ENCODE results near the gene STK17A. TPM values are rescaled to one million over a fixed set of nuclear protein-coding genes. Genes with fewer than 3 reads are reported as not detected.
"Not testable (repeated sequence)": the region's sequence is repeated elsewhere in the genome, so short reads cannot be mapped to it uniquely, and the experiment has no call there.

The STK17A gene
- polyA plus RNA-seq, 5 donors, result 21.7 to 32.9 (median 31.4) TPM

DNA sequence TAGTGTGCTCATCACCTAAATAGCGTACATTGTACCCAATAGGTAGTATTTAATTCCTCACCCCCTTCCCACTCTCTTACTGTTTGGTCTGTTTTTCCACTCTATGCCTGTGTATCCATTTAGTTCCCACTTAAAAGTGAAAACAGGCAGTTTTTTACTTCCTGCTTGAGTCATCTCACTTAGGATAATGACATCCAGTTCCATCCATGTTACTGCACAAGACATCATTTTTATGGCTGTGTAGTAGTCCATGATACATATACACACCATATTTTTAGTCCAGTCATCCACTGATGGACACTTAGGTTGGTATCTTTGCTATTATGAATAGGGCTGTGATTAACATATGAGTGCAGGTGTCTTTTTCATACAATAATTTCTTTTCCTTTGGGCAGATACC, 10.1 kb downstream of the STK17A start:
- no peak for DNase-seq

DNA sequence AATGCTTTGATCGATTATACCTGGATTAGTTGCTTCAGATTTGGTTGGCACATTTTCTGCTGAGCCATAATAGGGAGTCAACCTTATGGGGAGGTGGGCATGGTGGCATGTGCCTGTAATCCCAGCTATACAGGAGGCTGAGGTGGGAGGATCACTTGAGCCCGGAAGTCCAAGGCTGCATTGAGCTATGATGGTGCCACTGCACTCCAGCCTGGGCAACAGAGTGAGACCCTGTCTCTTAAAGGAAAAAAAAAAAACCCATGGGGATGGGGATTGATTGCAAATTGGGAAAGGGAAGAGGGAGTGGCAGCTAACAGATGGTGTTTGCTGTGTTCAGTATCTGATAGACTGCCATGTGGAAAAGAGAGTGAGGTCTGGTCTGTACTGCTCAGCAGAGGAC, 11.1 kb downstream of the STK17A start:
- DNase-seq, result no peak

DNA sequence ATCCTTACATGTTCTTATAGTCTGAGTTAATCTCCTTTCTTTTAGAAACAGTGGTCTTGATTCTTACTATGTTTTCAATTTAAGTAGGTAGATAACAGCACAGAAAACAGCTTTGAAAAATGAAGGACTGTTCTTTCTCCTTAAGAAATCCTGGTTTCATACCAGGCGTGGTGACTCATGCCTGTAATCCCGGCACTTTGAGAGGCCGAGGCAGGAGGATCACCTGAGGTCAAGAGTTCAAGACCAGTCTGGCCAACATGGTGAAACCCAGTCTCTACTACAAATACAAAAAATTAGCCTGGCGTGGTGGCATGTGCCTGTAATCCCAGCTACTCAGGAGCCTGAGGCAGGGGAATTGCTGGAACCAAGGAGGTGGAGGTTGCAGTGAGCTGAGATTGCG, 13.5 kb downstream of the STK17A start:
- not testable (repeated sequence) for DNase-seq

DNA sequence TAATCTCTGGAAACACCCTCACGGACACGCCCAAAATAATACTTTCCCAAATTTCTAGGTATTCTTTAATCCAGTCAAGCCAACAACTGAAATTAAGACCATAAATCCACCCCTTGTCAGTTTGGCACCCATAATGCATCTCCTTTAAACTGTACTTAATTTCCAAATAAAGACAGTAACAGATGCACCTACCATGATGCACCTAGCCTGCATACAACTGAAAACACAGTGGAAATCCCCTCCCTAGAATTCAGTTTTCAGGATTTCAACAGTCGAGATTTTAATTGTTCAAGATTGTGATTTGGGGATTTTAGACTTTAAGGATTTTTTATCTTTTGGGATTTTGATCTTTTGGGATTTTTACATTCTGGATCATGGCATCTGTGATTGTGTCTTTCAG, 17.1 kb downstream of the STK17A start:
- no peak for DNase-seq

DNA sequence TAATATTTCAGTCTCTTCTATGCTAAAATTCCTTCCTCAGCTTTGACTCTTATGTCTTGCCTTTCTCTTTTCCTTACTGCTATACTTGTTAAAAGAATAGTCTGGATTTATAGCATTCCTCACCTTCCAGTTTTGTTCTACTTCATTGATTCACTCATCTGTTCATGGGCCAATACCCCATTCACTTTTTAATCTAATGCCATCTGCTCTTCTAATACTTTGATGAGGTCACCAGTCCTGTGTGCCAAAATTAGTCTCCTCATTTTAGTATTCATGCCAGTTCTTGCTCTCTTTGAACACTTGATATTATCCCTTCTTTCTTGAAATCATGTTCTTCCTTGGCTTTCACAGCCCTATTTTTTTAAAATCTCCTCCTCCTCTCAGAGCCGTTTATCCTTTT, 19.3 kb downstream of the STK17A start:
- no peak for DNase-seq

DNA sequence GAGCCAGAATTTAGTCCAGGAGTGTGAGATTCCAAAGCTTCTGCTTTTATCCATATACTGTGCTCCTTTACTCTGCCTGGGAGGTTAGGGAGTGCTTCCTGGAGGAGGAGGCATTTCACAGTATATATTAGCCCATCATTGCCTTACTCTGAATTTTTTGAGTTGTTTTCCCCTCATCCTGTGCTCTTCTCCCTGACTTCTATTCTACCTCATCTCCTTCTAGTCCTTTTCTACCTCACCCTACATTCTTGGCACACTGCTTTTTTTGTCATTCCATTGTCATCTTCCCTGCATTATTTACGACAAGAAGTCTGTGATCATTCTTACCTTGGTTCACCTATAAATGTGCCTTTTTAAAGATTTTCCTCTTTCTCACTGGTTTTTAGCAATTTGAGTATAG, 21.3 kb downstream of the STK17A start:
- DNase-seq, result no peak

DNA sequence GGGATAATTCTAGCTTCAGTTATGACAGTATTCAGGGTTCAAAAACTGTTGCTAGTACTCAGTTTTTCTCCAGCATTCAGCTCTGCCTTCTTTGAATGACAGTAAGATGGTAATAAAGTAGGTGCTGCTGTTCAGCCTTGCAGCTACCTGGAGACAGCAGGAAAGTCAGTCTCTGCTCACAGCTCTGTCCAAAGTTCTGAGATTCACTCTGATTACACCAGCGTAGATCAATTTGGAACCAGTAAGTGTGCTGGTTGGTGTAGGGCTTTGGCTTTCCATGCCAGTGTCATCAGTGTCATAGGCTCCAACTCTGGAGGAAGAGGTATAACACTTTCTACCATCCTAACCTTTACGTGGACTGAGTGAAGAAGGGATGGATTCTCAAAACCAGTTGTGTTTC, 26.2 kb downstream of the STK17A start:
- no peak for DNase-seq

DNA sequence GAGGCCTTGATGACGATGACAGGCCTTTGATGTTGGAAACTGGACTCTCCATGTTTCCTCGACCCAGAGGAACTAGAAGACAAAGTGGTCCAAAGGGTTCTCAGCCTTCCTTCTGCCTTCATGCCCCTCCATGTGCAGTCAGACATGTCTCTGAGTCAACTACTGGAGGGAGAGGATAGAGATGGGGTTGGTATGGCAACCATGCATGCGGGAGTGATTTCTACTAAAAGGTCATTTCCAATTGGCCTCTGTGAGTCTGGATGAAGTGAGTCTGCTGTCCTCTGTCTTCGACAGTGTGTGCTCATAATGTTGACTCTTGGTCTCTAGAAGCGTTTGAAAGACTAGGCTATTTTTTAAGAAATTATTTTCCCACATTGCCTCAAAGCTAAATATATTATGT, 29.2 kb downstream of the STK17A start:
- DNase-seq, result no peak

DNA sequence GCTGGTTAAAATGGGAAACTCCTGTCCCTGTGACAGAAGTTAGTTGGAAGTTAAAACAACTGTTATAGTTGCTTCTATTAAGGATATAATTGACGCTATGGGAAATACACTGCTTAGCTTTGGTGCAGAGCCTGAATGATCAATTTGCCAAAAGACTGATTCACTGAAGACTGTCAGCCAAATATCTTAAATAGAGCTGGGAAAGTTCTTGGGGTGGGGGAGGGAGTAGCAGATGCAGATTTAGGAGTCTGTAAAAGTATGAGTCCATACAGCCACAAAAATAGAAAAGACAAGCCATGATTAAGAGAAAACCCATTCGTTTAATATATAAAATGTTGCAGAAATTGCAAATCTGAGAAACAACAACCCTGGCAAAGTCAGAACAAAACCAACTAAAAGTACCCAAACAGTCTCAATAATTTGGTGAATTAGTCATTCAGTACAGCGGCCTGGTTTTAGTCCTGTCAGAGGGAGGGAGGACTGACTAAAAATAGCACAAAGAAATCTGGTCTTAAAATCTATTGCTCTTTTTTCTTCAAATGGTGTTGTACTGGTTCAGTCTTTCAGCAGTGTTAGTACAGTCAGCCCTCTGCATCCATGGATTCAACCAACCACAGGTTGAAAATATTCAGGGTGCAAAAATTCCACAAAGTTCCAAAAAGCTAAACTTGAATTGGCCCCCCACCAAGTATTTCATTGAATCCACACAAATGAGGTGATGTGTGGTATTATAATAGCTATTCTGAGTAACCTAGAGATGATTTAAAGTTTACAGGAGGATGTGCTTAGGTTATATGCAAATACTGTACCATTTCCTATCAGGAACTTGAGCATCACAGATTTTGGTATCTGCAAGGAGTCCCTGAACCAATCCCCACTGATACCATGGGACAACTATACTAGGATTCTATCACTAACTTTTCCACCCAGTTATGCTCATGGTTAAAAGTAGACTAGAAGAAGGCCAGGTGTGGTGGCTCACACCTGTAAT, 30.0 kb downstream of the STK17A start:
- DNase-seq, result no peak

DNA sequence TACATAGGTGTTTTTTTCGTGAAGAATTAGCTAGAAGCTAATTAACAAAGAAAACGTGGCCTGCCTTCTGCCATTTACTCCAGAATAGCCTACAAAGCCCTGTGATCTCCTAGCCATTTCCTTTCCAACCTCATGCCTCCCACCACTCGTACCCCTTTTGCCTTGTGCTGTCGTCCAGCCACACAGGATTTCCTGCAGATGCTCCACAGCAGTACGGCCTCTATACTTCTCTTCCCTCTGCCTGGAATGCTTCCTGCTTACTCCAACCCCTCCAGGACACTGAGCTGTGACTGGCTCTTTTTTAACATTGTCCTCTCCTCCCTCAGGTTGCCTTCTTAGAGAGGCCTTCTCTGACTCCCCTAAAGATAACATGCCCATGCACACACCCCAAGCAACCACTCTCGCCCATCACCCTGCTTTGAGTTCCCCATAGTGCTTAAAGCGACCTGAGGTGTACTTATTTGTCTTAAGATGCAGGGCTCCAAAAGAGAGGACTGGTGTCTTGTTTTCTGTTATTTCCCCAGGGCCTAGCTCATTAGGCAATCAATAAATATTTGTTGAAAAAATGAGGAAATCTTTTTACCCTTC, 32.7 kb downstream of the STK17A start:
- DNase-seq, result no peak

DNA sequence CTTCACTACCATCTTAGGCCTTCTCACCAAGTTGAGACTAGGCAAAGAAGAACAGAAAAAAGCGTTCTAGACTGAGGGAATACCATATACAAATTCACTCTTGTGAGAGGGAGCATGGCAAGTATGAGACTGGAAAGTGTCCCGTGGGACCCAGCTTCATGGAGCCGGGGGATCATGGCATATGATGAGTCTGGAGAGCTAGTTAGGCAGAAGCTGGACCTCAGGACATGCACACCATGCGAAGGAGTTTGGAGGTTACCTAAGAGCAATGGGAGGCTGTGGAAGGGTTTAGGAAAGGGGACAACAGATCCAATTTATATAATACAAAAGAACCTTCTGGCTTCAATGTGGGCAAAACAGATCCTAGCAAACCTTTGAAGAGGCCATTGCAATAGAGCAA, 34.1 kb downstream of the STK17A start:
- DNase-seq, result no peak

DNA sequence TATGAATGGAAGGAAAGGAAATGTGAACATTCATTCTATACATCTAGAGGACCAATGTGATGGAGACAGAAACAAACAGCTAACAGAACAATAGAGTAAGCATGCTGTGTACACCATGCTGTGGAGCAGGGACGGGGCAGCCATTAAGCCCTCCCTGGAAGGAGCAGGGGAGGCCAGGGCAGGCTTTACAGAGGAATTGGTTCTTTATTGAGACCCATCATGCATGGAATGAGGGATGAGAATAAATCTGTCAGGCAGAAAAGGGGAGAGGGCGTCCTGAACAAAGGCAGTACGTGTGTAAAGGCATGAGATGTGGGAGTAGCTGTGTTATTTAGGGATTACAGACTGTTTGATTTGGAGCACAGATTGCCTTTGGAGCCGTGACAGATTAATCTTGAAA, 35.2 kb downstream of the STK17A start:
- DNase-seq, result no peak

DNA sequence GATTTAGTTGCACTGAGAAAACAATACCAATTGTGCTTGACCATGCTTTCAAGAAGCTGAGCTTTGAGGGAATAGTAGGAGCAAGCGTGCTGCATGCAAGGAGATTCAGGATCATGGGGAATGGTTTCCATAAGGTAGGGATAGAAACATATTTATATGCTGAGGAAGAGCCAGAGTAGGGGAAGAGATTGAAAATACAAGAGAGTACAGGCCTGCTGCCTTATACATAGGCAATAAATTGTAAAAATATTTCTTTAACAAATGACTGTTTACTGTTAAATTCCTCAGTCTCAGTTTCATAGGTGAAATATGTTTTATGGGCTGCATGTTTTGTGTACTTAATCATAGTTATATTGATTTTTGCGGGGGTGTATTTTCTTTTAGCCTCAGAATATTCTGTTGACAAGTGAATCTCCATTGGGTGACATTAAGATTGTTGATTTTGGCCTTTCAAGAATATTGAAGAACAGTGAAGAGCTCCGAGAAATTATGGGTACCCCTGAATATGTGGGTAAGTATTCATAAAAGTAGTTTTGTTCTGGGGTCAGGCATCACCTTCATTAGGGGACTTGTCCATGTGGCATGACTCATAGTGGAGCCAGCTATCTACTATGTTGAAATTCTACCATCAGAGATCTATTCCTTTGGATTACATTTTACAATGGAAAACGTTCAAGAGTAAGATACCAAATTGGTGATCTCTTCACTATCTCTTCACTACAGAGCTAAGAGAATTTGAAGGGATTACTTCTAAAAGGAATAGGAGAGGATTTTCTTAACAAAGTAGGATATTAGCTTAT, 36.5 kb downstream of the STK17A start:
- no peak for DNase-seq

DNA sequence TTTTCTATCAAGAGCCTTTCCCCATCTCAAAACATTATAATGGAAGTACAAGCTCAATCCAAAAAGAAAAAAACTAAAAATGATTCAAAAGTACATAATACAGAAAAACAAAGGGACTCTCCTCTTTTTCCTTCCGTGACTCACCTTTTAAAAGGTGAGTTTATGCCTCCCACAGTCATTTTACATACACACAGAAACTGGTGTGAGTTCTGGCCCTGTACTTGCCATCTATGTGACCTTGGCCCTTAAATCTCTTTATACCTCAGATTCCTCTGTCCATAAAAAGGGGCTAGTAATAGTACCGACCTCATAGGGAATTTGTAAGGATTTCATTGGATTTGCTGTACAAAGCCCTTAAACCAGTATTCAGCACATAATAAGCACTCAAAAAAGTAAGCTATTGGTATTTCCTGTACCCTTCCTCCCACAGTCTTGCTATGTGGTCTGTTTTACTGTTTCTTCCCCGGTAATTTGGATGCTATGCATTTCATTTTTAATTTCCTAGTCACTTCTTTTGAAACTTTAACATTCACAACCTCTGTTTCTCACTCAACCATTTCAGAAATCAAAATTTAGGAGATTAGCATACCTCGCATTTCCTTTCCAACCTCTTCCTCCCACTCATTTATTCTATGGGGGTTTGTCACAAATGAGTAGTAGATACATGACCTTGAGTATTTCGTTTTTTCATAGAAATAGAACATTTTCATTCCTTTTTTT, 39.0 kb downstream of the STK17A start:
- no peak for DNase-seq

DNA sequence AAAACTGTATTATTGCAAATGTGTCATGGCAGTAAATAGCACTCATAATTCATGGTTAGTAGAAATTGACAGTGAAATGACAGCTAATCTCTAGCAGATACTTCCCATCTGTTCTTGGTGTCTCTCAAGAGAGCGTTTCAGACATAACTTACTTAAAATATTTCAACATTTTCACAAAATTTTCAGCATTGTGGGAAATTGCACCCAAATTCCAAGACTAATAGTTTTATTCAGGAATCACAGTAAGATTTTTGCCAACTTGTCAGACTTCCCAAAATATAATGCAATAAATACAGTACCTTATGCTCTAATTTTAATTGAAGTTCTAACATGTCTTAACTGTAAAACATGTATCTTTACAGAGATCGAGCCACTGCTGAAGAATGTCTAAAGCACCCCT, 41.2 kb downstream of the STK17A start:
- no peak for DNase-seq

DNA sequence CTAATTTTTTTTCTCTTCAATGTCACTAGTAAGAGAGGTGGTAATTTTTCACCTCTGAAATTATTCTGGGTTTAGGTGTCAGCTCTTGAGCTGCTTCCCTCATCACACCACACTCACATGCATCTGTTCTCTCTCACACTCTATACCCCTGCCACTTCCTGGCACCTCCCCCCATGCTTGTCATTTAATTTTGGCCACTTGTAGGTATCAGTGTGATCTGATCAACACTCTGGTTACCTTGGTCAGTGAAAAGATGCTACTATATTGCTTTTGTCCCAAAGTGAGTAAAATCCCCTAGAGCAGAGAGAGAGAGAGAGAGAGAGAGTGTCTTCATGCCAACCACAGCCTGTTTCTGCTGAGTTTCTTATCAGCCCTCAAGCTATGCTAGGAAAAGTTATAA, 42.5 kb downstream of the STK17A start:
- DNase-seq, result no peak

DNA sequence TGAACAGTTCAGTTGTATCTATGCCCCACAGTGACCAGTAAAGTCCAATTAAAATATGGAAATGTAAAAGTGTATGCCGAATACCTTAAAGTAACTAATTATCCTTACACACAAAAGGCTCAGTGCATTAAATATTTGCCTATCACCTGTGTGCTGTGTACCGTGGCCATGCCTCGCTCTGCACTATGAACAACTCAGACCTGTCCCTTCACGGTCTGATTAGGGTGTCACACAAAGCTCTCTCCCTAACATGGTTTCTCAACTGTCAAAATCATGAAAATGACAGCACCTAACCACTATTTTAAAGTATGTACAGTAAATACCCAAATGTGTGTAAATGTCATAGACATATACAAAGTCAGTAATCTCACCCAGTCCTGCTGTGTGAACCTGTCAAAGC, 43.1 kb downstream of the STK17A start:
- no peak for DNase-seq

DNA sequence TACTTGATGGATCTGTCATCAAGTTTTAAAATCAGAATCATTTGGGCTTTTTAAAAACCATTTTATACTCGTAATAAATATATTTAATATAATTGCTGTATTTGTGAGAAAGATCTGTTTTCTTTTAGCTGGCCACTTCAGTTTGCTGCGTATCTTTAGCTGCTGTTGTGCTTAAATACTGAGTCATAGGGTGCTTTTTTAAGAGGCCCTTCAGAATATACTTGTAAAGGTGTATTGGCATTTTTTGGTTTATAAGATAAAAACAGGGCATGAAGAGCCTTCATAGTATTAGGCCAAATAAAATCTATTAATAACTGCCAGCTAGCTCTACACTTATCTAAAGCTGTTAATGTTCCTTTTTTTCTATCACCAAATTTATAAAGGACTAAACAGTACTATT, 43.8 kb downstream of the STK17A start:
- DNase-seq, result no peak

DNA sequence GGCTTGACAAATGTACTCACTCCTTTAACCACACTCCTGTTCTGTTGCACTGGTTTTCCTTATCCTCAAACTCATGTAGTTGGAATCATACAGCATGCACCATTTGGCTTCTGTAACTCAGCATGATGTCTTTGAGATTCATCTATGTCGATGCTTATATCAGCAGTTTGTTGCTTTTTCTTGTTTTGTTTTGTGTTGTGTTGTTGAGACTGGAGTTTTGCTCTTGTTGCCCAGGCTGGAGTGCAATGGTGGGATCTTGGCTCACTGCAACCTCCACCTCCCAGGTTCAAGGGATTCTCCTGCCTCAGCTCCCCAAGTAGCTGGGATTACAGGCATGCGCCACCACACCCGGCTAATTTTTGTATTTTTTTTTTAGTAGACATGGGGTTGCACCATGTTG, 44.9 kb downstream of the STK17A start:
- not testable (repeated sequence) for DNase-seq

DNA sequence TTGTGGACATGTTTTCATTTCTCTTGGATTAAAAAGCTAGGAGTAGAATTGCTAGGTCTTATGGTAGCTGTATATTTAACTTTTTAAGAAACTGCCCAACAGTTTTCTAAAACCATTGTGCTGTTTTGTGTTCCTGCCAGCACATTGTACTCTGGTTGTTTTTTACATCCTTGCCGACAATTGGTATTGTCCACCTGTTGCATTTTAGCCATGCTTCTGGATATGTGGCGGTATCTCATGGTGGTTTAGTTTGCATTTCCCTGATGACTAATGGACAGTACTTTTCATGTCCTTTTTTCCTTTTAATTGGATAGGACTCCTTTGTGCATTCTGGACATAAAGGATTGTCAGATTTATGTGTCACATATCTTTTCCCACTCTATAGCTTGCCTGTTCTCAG, 45.5 kb downstream of the STK17A start:
- DNase-seq, result no peak

DNA sequence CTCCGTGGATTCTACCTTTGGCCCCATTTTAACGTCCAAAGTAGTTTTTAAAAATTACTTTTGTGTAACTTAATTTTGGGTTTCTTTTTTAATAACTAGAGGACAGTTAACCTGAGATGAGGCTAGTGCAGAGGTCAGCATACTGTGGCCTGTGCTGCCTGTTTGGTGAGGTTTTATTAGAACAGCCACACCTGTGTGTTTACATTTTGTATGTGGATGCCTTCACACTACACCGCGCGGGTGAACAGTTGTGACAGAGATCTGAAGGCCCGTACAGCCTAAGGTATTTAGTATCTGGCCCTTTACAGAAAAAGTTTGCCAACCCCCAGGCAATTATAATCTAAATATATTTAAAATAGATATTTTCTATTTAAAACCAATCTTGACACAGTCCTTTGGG, 46.9 kb downstream of the STK17A start:
- DNase-seq, result no peak

DNA sequence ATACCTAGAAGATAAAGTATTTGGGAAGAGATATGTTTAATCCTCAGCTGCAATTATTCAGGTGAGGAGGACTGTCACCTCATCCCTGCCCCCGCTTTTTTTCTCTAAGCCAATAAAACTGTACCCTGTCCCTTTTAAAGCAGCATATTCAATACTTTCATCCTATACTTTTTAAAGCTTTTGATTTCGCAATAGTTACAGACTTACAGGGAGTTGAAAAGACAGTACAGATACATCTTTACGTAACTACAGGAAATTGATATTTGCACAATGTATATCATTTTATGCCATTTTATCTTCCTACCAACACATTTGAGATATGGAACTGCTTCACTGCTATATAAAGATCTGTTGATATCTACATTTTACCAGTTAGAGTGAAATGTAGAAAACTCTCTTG, 47.6 kb downstream of the STK17A start:
- DNase-seq, result no peak

Data from right lung (tissue), 5 donors.